BLaER1 treated with 17β-estradiol and CSF1 and Interleukin-3, amounts not matched to agents 10 nM and 100 nM (cell line): ENCODE data around the gene SEMA4A.

Experiments
- H3K27ac ChIP-seq, 11 experiments: shearing (Covaris generic); formaldehyde crosslinking; 2 replicates each; pipeline ENCODE4 v1.8.1; 2022
- H3K27me3 ChIP-seq, 11 experiments: shearing (Covaris generic); formaldehyde crosslinking; 2 replicates each; pipeline ENCODE4 v1.8.1; 2022
- H3K36me3 ChIP-seq, 11 experiments: shearing (Covaris generic); formaldehyde crosslinking; 2 replicates each; pipeline ENCODE4 v1.8.1; 2022
- H3K4me1 ChIP-seq, 10 experiments: shearing (Covaris generic); formaldehyde crosslinking; 2 replicates each; pipeline ENCODE4 v1.8.1; 2022
- H3K4me2 ChIP-seq, 11 experiments: shearing (Covaris generic); formaldehyde crosslinking; 2 replicates each; pipeline ENCODE4 v1.8.1; 2022
- H3K4me3 ChIP-seq, 10 experiments: shearing (Covaris generic); formaldehyde crosslinking; 2 replicates each; pipeline ENCODE4 v1.8.1; 2022
- H3K9ac ChIP-seq, 11 experiments: shearing (Covaris generic); formaldehyde crosslinking; 2 replicates each; pipeline ENCODE4 v1.8.1; 2022
- H3K9me3 ChIP-seq, 11 experiments: shearing (Covaris generic); formaldehyde crosslinking; replicated peaks in 1 of 11; 2 replicates each; pipeline ENCODE4 v1.8.1; 2022
- H4K20me1 ChIP-seq, 11 experiments: shearing (Covaris generic); formaldehyde crosslinking; 2 replicates each; pipeline ENCODE4 v1.8.1; 2022
- Cebpa-rat ChIP-seq, 11 experiments: shearing (Covaris generic); IDR thresholded peaks; 2 replicates each; pipeline ENCODE4 v1.8.1; 2022

Gene SEMA4A

DNA sequence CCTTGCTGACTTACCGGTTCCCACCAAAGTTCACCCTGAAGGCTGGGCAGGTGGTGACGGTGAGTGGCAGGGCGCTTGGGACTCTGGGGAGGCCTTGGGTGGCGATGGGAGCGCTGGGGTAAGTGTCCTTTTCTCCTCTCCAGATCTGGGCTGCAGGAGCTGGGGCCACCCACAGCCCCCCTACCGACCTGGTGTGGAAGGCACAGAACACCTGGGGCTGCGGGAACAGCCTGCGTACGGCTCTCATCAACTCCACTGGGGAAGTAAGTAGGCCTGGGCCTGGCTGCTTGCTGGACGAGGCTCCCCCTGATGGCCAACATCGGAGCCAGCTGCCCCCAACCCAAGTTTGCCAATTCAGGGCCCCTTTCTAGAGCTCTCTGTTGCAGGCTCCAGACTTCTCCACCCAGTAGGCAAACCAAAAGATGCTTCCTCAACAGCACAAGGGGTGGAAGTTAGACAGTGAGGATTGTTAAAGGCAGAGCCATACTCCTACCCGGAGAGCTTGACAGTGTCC is 16.4 kb upstream of the SEMA4A start:
- no peaks in the 10 kb centered on the region for H3K27me3 ChIP-seq
- TF ChIP-seq Cebpa-rat (IDR thresholded peaks at IDR 0.05), result no peak
- no peak overlapping the region for H3K4me2 ChIP-seq
- H3K36me3 ChIP-seq, result peaks cover 0 to 72% (median 0%) of the 10 kb centered on the region in 11 experiments; a peak in 6 of 22 replicates
- no peak overlapping the region for H3K4me3 ChIP-seq
- no peak overlapping the region for H3K9ac ChIP-seq
- H3K9me3 ChIP-seq, result no peaks in the 10 kb centered on the region
- H4K20me1 ChIP-seq, result peaks cover 0 to 28% (median 0%) of the 10 kb centered on the region in 11 experiments; a peak in 2 of 22 replicates
- peaks cover 0 to 17% (median 14%) of the 10 kb centered on the region in 10 experiments; a peak in 15 of 20 replicates for H3K4me1 ChIP-seq
- H3K27ac ChIP-seq, result no peak overlapping the region

DNA sequence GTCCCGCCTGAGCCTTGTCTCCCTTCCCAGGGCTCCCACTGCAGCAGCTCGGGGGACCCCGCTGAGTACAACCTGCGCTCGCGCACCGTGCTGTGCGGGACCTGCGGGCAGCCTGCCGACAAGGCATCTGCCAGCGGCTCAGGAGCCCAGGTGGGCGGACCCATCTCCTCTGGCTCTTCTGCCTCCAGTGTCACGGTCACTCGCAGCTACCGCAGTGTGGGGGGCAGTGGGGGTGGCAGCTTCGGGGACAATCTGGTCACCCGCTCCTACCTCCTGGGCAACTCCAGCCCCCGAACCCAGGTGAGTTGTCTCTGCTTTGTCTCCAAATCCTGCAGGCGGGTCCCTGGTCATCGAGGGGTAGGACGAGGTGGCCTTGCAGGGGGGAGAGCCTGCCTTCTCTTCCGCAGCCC is 14.9 kb upstream of the SEMA4A start:
- no peak overlapping the region for H3K27ac ChIP-seq
- H3K4me3 ChIP-seq, result no peak overlapping the region
- H3K27me3 ChIP-seq, result no peaks in the 10 kb centered on the region
- no peaks in the 10 kb centered on the region for H3K9me3 ChIP-seq
- no peak for TF ChIP-seq Cebpa-rat (IDR thresholded peaks at IDR 0.05)
- peaks cover 0 to 58% (median 0%) of the 10 kb centered on the region in 11 experiments; a peak in 6 of 22 replicates for H3K36me3 ChIP-seq
- 0 out of 22 replicates have a peak overlapping the region, but pooled peaks of 1 of the 11 experiments have one; percentile 11 for H3K9ac ChIP-seq
- peaks cover 0 to 28% (median 0%) of the 10 kb centered on the region in 11 experiments; a peak in 2 of 22 replicates for H4K20me1 ChIP-seq
- no peak overlapping the region for H3K4me2 ChIP-seq
- H3K4me1 ChIP-seq, result peaks cover 0 to 17% (median 14%) of the 10 kb centered on the region in 10 experiments; a peak in 15 of 20 replicates

DNA sequence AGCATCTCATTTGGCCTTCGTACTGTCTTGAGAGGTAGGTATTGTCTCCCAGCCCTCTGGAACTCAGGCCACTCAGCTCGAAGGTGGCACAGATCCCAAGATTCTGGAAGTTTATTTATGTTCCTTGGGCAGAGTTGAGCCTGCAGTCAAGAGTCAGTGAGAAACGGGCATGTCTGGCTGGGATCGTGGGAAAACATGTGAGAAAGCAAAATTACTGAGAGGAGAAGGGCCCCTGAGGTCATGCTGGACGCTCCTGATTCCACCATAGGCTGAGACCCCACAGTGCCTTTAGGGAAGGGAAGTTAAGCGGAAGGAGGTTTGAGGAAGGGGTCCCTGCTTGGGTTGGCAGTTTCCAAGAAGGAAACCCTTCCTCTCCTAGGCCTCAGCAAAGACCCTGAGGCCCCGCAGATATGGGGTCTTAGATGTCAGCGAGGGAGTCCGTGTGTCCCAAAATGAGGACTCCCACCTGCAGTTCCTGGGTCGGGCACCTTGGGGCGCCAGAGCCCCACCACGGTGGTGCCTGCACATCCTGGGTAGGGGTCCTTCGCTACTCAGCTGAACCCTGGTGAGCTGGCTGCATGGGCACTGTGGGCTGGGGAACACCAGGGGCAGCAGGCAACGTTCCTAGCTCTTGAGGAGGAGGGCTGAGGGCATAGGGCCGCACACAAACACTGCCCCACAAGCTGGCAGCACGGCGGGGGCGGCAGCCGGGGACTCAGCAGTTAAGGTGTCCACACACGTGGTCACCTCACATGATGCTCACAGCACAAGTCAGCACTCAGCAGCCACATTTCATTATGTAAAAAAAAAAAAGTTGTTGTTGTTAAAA is 12.3 kb upstream of the SEMA4A start:
- TF ChIP-seq Cebpa-rat (IDR thresholded peaks at IDR 0.05), result no peak
- Histone ChIP-seq H3K27me3 (no peaks in the 10 kb centered on the region), H3K36me3 (peaks cover 0 to 33% (median 0%) of the 10 kb centered on the region in 11 experiments; a peak in 5 of 22 replicates), H3K4me2 (no peak overlapping the region), H3K9ac (no peak overlapping the region; a peak in 1 of 22 replicates), H4K20me1 (peaks cover 0 to 15% (median 0%) of the 10 kb centered on the region in 11 experiments; a peak in 1 of 22 replicates), H3K4me3 (no peak overlapping the region), H3K27ac (no peak overlapping the region), H3K9me3 (no peaks in the 10 kb centered on the region), H3K4me1 (peaks cover under 1 to 7% (median 6%) of the 10 kb centered on the region in 10 experiments)

DNA sequence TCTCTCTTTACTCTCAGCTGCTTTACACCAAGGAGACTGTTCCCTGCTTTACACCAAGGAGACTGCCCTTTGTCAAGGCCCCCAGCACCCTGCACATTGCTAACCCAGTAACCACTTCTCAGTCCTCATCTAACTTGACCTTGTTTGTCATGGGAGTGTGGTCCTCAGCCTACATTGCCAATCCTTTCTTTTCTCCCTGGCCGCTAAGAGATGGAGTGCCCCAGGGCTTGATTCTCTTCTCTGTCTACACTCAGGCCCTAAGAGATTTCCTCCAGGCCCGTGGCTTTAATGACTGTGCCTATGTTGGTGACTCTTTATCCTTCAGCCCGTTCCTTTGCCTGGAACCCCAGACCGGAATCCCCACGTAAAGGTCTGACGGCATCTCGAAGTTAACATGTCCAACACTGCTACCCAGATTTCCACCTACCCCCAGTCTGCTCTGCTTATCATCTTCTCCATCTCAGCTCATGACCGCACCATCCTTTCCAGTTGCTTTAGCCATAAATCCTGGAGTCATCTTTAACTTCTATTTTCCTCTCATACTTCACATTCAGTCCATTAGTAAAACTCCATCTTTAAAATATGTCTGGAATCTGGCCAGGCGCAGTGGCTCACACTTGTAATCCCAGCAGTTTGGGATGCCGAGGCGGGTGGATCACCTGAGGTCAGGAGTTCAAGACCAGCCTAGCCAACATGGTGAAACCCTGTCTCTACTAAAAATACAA is 9.5 kb upstream of the SEMA4A start:
- H3K4me1 ChIP-seq, result peaks cover 29 to 36% (median 34%) of the 10 kb centered on the region in 10 experiments

DNA sequence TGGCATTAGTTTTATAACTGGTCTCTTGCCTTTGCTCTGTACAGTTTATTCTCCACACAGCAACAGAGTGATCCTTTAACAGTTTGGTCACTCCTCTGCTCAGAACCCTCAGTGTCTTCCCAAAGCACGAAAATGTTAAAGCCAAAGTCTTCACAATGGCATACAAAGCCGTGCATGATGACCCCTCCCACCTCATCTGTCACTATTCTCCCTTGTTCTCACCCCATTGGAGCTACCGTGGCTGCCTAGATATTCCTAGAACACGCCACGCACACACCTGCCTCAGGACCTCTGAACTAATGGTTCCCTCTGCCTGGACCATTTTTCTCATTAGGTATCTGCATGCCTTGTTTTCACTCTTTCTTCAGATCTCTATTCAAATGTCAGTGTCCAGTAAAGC is 8.6 kb upstream of the SEMA4A start:
- Histone ChIP-seq H3K4me2 (no peak overlapping the region), H3K27ac (no peak overlapping the region), H3K27me3 (no peaks in the 10 kb centered on the region), H3K9me3 (no peaks in the 10 kb centered on the region), H3K36me3 (no peaks in the 10 kb centered on the region), H4K20me1 (no peaks in the 10 kb centered on the region; a peak in 1 of 22 replicates), H3K9ac (peak overlapping the region in 2 of 11 experiments; percentile 9 to 13; a peak in 1 of 22 replicates), H3K4me3 (no peak overlapping the region), H3K4me1 (peaks cover 37 to 44% (median 42%) of the 10 kb centered on the region in 10 experiments)
- no peak for TF ChIP-seq Cebpa-rat (IDR thresholded peaks at IDR 0.05)

More for the DNA sequence above, 9.5 kb upstream of the SEMA4A start:
- Histone ChIP-seq H3K27me3 (no peaks in the 10 kb centered on the region), H3K9ac (peak overlapping the region in 2 of 11 experiments; percentile 27 to 34; a peak in 2 of 22 replicates), H3K4me3 (no peak overlapping the region), H3K36me3 (peaks cover 0 to 5% (median 0%) of the 10 kb centered on the region in 11 experiments; a peak in 1 of 22 replicates), H3K27ac (no peak overlapping the region), H3K9me3 (no peaks in the 10 kb centered on the region), H4K20me1 (no peaks in the 10 kb centered on the region; a peak in 1 of 22 replicates), H3K4me2 (no peak overlapping the region)
- TF ChIP-seq Cebpa-rat (IDR thresholded peaks at IDR 0.05), result no peak

DNA sequence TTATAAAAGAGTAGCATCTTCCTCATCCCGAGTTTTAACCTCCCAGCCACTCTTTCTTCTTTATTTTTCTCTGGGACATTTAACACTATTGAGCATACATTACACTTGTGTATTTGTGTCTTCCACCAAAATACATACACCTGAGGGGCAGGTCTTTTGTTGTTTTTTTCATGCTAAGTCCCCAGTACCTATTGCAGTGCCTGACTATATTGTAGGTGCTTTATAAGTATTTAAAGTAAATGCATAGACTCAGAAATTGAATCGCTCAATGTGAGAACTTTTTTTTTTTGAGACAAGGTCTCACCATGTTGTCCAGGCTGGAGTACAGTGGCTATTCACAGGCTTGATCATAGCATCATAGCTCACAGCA is 7.8 kb upstream of the SEMA4A start:
- Histone ChIP-seq H3K4me2 (peak overlapping the region; percentile 82 to 100 (median 98); a peak in 18 of 22 replicates), H3K9ac (peak overlapping the region in 3 of 11 experiments; percentile 9 to 74 (median 74); a peak in 1 of 22 replicates), H3K4me3 (no peak overlapping the region), H3K9me3 (no peaks in the 10 kb centered on the region), H3K36me3 (no peaks in the 10 kb centered on the region), H4K20me1 (no peaks in the 10 kb centered on the region; a peak in 1 of 22 replicates), H3K27me3 (no peaks in the 10 kb centered on the region), H3K4me1 (peaks cover 46 to 53% (median 50%) of the 10 kb centered on the region in 10 experiments), H3K27ac (no peak overlapping the region)
- no peak for TF ChIP-seq Cebpa-rat (IDR thresholded peaks at IDR 0.05)

- Histone ChIP-seq H3K9ac (peak overlapping the region; percentile 68 to 80 (median 77)), H3K4me1 (peaks cover 52 to 58% (median 56%) of the 10 kb centered on the region in 10 experiments), H3K27me3 (no peaks in the 10 kb centered on the region), H3K4me2 (peak overlapping the region; percentile 82 to 100 (median 98)), H3K9me3 (no peaks in the 10 kb centered on the region), H4K20me1 (no peaks in the 10 kb centered on the region), H3K4me3 (peak overlapping the region; percentile 6 to 56 (median 45); a peak in 17 of 20 replicates), H3K27ac (peak overlapping the region; percentile 84 to 94 (median 90)), H3K36me3 (no peaks in the 10 kb centered on the region)
- no peak for TF ChIP-seq Cebpa-rat (IDR thresholded peaks at IDR 0.05)
Observed at GRCh38 chr1:156146020-156146768, 7.2 kb upstream of the SEMA4A start.

GRCh38 chr1:156146769-156147405 is 6.5 kb upstream of the SEMA4A start:
- H3K27me3 ChIP-seq, result no peaks in the 10 kb centered on the region
- peak overlapping the region; percentile 82 to 100 (median 98) for H3K4me2 ChIP-seq
- no peaks in the 10 kb centered on the region for H3K9me3 ChIP-seq
- peak overlapping the region; percentile 68 to 80 (median 77) for H3K9ac ChIP-seq
- no peaks in the 10 kb centered on the region for H4K20me1 ChIP-seq
- peak overlapping the region; percentile 84 to 94 (median 90) for H3K27ac ChIP-seq
- H3K4me1 ChIP-seq, result peaks cover 59 to 65% (median 62%) of the 10 kb centered on the region in 10 experiments
- H3K36me3 ChIP-seq, result no peaks in the 10 kb centered on the region
- peak overlapping the region; percentile 6 to 56 (median 45); a peak in 17 of 20 replicates for H3K4me3 ChIP-seq
- TF ChIP-seq Cebpa-rat (IDR thresholded peaks at IDR 0.05), result no peak
